NCI-H2081 (cell line): ENCODE results near the gene DISC1.
A peak's percentile ranks its signal among the peaks of the same experiment; 100 is the strongest.
"Not testable (repeated sequence)": the region's sequence is repeated elsewhere in the genome, so short reads cannot be mapped to it uniquely, and the experiment has no call there.

Experiments used
- DNase-seq, 2 experiments: peaks; one replicate each; lab custom pipeline; 2025; lab: John Stamatoyannopoulos, UW

Gene DISC1

GRCh38 chr1:231668826-231669225 lies 42.2 kb downstream of the DISC1 start:
- DNase-seq, result no peak

- not testable (repeated sequence) for DNase-seq
Observed at GRCh38 chr1:231669864-231670621, 43.5 kb downstream of the DISC1 start.

GRCh38 chr1:231670755-231671154 lies 44.2 kb downstream of the DISC1 start:
- no peak for DNase-seq

- no peak for DNase-seq
Observed at GRCh38 chr1:231674575-231674974, 48.0 kb downstream of the DISC1 start.

GRCh38 chr1:231676487-231676886 lies 49.9 kb downstream of the DISC1 start:
- no peak for DNase-seq

- DNase-seq, result no peak
Observed at GRCh38 chr1:231677442-231677841, 50.9 kb downstream of the DISC1 start.

- no peak for DNase-seq
Observed at GRCh38 chr1:231678011-231678432, 51.4 kb downstream of the DISC1 start.

GRCh38 chr1:231679109-231679508 lies 52.5 kb downstream of the DISC1 start:
- peak in 1 of 2 experiments; percentile 2 for DNase-seq

GRCh38 chr1:231681006-231681405 lies 54.4 kb downstream of the DISC1 start:
- DNase-seq, result no peak

GRCh38 chr1:231682779-231683178 lies 56.2 kb downstream of the DISC1 start:
- DNase-seq, result no peak

- DNase-seq, result peak; percentile 83 to 92
Observed at GRCh38 chr1:231683439-231684165, 57.0 kb downstream of the DISC1 start.

GRCh38 chr1:231684356-231685244 lies 58.0 kb downstream of the DISC1 start:
- peak; percentile 89 to 98 for DNase-seq

- DNase-seq, result no peak
Observed at GRCh38 chr1:231686384-231686783, 59.8 kb downstream of the DISC1 start.

GRCh38 chr1:231688989-231689388 lies 62.4 kb downstream of the DISC1 start:
- DNase-seq, result no peak

GRCh38 chr1:231690059-231690458 lies 63.5 kb downstream of the DISC1 start:
- DNase-seq, result no peak

GRCh38 chr1:231691618-231692259 lies 65.1 kb downstream of the DISC1 start:
- no peak for DNase-seq

GRCh38 chr1:231693361-231694074 lies 66.9 kb downstream of the DISC1 start:
- DNase-seq, result no peak

- no peak for DNase-seq
Observed at GRCh38 chr1:231694075-231694431, 67.5 kb downstream of the DISC1 start.

GRCh38 chr1:231694465-231695077 lies 68.0 kb downstream of the DISC1 start:
- DNase-seq, result no peak

- no peak for DNase-seq
Observed at GRCh38 chr1:231695439-231696255, 69.1 kb downstream of the DISC1 start.
